PFSK-1 (cell line): Measurements from ENCODE around the gene STARD5.

Experiments used
- FOXP2 ChIP-seq: optimal IDR thresholded peaks from 2 replicates; pipeline ENCODE3; 2011; ENCODE audit warnings: borderline replicate concordance, control low read depth, inconsistent platforms; ENCODE audit not compliant: insufficient read depth; ENCODE audit errors: extremely low read length, extremely low read depth
- POLR2AphosphoS5 ChIP-seq: IDR thresholded peaks from 2 replicates; pipeline ENCODE4 v1.6.1; 2012; ENCODE audit warnings: low read depth, mild to moderate bottlenecking, control low read depth, low read length, moderate library complexity
- REST ChIP-seq, 2 experiments: IDR thresholded peaks; 2 replicates each; pipeline versions ENCODE4 v1.6.1 to v1.8.0; 2011 to 2012; ENCODE audit warnings: low read depth in 2 of 2, low read length in 2 of 2, control low read depth in 1 of 2, inconsistent platforms in 1 of 2, mild to moderate bottlenecking in 1 of 2, moderate library complexity in 1 of 2; ENCODE audit not compliant: insufficient read depth in 1 of 2
- SIN3A ChIP-seq: IDR thresholded peaks from 2 replicates; pipeline ENCODE4 v1.6.1; 2012; ENCODE audit warnings: mild to moderate bottlenecking, low read length, moderate library complexity, borderline replicate concordance; ENCODE audit not compliant: insufficient read depth
- TAF1 ChIP-seq: IDR thresholded peaks from 2 replicates; pipeline ENCODE4 v1.6.1; 2012; ENCODE audit warnings: low read length, control low read depth, borderline replicate concordance; ENCODE audit not compliant: insufficient read depth

Gene STARD5

GRCh38 chr15:81274931-81275707, 48.8 kb downstream of the STARD5 start:
- TF ChIP-seq POLR2AphosphoS5, result no peak
- no peak for TF ChIP-seq FOXP2
- no peak for TF ChIP-seq REST (IDR thresholded peaks at IDR 0.05; ENCODE audit: insufficient read depth in 1 of 2, low read depth in 2 of 2, low read length in 2 of 2)
- TF ChIP-seq TAF1, result no peak
- no peak for TF ChIP-seq SIN3A

GRCh38 chr15:81274255-81274654, 49.7 kb downstream of the STARD5 start:
- no peak for TF ChIP-seq SIN3A
- TF ChIP-seq REST (IDR thresholded peaks at IDR 0.05; ENCODE audit: insufficient read depth in 1 of 2, low read depth in 2 of 2, low read length in 2 of 2), result no peak
- no peak for TF ChIP-seq POLR2AphosphoS5
- no peak for TF ChIP-seq TAF1
- TF ChIP-seq FOXP2, result no peak

GRCh38 chr15:81273855-81274254, 50.1 kb downstream of the STARD5 start:
- TF ChIP-seq SIN3A (no peak), REST (IDR thresholded peaks at IDR 0.05; ENCODE audit: insufficient read depth in 1 of 2, low read depth in 2 of 2, low read length in 2 of 2) (no peak), POLR2AphosphoS5 (no peak), TAF1 (no peak), FOXP2 (no peak)

- TF ChIP-seq TAF1 (no peak), REST (IDR thresholded peaks at IDR 0.05; ENCODE audit: insufficient read depth in 1 of 2, low read depth in 2 of 2, low read length in 2 of 2) (no peak), POLR2AphosphoS5 (no peak), FOXP2 (no peak), SIN3A (no peak)
Observed at GRCh38 chr15:81273200-81273599, 50.7 kb downstream of the STARD5 start.
